ENCODE results near the gene OLIG3. TPM values are rescaled to one million over a fixed set of nuclear protein-coding genes. Genes with fewer than 3 reads are reported as not detected.

The OLIG3 gene
- total RNA-seq, 1 donor from 2014 or later: not detected

DNA sequence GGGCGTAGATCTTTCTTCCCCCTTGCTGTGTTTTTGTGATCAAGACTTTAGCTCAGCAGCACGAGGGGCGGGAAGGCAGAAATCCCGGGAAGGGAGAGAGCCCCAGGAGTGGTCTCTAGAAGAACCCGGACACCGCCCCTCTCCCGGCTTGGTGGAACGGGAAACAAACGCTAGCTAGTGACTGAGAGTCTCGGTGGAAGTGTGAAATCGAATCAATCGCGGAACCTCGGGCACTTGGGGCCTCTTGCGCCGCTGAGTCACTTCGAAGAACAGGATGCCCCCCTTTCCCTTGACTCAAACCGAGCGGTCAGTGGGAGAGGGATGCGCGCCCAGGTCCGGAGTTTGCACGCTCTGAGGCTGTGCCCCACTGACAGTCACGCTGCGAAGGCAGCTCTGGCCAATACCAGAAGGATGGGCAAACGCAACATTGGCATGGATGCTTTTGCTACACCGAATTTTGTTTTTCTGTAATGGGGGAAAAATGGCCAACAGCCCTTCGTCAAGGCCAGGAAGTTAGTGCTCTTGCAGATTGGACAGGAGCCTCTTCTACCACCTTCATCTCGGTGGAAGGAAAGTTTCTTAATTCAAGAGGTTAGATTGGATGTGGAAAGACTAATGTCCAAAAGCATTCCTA lies 1.6 kb upstream of the OLIG3 start:
- DNase-seq: no peak

- DNase-seq: no peak
Observed at GRCh38 chr6:137494988-137495702, 951 bp upstream of the OLIG3 start.

GRCh38 chr6:137493218-137494038 lies 766 bp downstream of the OLIG3 start:
- DNase-seq: no peak

DNA sequence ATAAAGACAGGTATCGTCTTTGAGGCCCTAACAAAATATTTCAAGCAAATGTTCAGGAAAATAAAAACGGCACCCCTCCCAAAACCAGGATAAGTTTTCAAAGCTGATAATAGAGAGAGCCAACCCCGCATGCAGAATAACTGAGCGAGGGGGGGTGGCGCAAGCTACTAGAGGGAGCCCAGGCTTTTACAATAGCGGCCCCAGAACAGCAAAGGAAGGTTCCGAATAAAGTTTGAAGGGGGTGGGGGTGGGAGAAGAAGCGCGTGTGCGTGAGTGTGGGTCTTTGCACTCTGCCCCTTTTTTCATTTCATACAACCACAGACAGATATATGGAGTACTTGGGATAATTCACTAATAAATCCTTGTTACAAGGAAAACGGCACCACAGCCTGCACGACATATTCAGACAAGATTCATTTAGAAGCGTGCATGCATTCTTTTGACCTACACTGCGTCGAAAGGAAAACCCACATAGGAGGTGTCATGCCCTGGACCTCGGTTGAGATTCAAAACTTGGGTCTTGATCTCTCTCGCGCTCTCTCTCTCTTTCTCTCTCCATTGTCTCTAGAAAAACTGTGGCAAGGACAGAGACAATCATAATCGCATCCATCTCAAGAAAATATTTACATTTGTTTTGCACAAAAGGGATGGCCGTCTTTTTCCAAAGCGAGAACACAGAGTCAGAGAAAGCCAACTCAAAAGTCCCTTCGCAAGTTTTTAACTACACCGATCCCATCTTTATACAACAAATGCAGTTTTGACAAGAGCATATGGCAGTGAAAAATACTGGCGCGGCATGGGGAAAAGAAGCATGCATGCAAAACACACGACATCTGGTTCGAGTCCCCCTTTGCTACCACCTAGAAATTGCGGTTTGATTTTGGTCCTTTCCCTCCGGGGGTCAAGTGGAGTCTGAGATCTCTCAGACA lies 1.6 kb downstream of the OLIG3 start:
- DNase-seq: no peak

DNA sequence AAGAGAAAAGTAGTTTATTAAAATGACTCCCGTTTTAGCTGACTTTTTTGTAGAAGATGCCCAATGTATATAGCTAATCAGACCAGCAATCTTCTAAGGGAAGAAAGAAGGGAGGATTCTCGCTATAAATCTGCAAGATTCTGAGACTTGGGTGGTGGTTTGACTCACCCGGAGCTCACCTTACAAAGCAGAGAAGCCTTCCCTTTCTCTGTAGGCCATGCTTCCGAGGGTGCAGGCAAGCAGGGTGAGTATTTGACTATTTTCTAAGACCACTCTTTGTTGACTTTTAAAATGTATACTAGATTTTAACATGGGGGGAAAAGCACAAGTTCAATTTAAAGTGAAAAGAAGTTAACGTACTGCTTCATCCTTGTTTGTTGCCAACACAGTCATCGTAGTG lies 2.7 kb downstream of the OLIG3 start:
- no peak for DNase-seq

DNA sequence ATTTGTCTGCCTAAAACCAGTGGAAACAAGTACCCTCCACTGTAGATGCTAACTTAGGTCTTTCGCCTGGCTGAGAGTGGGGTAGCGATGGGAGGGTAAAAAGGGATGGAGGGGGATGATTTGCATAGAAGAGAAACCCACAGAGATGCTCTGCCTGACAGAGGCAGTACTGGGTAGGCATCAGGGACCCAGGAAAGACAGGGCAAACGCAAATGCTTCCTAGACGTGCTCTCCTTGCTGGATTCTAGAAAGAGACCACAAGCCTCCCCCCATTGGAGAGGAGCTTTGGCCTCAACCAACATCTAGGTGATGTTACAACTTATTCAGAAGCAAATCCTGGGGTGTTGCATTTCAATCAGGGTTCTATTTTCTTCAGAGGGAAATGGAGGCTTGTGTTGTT lies 3.2 kb downstream of the OLIG3 start:
- no peak for DNase-seq

- no peak for DNase-seq
Observed at GRCh38 chr6:137490006-137490905, 3.9 kb downstream of the OLIG3 start.

GRCh38 chr6:137489046-137490005 lies 4.9 kb downstream of the OLIG3 start:
- no peak for DNase-seq

- DNase-seq: no peak
Observed at GRCh38 chr6:137488150-137489045, 5.8 kb downstream of the OLIG3 start.

DNA sequence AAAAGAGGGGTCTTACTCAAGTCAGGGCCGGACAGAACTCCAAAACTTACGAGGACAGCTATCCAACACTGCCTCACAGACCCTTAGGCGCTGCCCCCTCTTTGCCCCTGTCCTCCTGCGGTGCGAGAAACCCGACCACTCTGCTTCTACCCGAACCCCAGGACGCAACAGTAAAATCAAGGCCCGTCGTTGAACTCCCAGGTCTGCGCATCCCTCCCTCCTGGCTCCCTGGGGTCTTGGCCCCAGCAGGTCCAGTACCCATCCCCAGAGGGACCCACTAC lies 6.4 kb downstream of the OLIG3 start:
- DNase-seq: no peak

DNA sequence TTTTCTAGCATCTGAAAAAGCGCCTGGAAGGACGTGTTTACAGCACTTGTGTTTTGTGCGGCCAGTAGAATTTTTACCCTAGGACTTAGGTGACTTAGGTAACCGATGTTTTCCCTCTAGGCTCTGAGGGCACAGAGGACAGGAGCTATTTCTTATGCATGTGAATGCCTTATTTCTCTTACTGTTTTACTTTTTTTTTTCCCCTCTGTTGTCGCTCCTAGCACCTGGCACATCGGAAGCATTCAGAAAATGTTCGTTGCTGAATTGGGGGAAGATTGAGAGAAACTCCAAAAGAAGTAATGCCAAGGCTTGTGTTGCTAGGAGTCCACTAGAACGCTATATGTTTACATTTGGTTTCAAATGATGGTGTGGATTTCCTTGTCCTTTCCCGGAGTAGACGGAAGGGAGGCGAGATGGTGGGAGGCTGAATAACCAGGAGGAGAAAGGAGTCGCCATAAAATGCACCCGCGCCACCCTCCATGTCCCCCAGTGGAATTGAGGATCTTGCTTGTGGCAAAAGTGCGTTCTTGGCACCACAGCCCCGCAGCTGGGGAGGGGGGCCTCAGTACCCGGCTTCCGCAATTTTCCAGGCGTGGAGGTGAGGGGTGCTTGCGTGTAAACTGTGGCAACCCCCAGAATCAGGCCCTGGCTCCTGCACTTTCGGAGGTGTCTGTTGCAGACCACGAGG lies 6.9 kb downstream of the OLIG3 start:
- no peak for DNase-seq

GRCh38 chr6:137486416-137486815 lies 7.8 kb downstream of the OLIG3 start:
- DNase-seq: no peak

DNA sequence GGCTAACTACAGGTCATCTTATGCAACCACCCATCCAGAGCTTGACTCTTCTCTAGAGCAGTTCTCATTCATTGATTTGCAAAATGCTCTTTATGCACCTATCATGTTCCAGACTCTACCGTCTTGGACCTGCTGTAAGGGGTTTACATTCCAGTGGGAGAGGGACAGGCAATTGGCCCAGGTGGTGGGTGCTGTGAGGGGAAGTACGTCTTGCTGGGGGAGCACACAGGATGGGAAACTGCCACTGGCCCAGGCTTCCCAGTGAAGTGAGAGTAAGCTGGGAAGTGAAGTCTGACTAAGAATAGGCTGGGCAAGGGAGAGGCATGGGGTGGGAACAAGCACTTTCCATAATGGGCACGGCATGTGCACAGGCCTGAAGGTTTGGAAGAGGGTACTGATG lies 13.8 kb downstream of the OLIG3 start:
- no peak for DNase-seq

GRCh38 chr6:137475103-137475502 lies 19.1 kb downstream of the OLIG3 start:
- DNase-seq: no peak

DNA sequence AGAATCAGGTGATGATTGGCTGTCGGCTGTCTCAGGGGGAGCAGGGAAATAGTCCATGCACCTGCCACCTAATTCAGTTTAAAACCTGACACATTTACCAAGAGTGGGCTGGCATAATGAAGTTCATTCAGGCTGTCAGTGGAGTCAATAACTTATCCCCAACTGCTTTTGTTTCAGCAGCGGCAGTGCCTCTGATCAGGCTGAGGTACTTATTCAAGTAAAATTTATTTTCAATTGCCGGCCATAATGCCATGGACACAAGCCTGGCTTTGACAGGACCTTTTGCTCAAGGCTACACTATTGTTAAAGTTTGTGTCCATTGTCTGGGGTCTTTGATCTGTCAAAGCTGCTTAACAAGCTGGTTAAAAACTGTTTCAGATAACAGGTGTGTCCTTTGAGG lies 20.6 kb downstream of the OLIG3 start:
- DNase-seq: no peak

GRCh38 chr6:137472641-137473137 lies 21.5 kb downstream of the OLIG3 start:
- DNase-seq: no peak

DNA sequence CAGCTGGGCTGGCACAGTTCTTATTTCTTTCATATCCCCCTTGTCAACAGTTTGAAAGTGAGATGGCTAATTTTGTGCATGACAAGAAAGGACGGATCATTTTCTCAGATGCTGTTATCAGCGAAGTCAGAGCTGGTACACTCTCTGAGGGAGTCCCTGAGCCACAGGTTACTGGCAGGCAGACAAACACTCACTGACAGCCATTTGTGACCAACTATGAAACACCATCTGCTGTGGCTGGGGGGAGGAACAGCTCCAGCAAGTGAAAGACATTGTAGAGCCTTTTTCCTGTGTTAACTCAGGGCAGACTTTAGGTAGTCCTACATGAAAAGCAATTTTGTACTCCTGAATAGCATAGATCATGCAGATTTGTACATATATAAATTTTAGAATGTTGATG lies 22.2 kb downstream of the OLIG3 start:
- DNase-seq: no peak

GRCh38 chr6:137471497-137471896 lies 22.7 kb downstream of the OLIG3 start:
- no peak for DNase-seq

- DNase-seq: no peak
Observed at GRCh38 chr6:137467211-137467610, 27.0 kb downstream of the OLIG3 start.
